ENCODE measurements around the gene IKZF3.

DNA sequence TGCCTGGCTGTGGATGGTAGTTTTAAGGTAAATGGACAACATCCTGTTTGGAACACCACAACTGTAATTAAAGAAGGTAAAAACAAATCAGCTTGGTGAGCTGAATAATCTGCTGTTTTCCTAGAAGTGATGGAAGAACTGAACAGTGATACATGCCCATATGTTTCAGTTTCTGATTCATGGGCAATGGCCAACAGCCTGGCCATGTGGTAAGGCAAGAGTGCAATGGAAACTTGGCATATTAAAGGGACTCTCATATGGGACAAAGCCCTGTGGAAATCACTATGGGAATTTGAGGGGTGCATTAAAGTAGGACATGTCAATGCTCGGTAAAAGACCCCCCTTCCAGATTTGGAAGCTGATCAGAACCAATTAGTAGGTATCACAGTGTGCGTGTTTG is 37.8 kb downstream of the IKZF3 start:
- TF ChIP-seq, protein P1, sequence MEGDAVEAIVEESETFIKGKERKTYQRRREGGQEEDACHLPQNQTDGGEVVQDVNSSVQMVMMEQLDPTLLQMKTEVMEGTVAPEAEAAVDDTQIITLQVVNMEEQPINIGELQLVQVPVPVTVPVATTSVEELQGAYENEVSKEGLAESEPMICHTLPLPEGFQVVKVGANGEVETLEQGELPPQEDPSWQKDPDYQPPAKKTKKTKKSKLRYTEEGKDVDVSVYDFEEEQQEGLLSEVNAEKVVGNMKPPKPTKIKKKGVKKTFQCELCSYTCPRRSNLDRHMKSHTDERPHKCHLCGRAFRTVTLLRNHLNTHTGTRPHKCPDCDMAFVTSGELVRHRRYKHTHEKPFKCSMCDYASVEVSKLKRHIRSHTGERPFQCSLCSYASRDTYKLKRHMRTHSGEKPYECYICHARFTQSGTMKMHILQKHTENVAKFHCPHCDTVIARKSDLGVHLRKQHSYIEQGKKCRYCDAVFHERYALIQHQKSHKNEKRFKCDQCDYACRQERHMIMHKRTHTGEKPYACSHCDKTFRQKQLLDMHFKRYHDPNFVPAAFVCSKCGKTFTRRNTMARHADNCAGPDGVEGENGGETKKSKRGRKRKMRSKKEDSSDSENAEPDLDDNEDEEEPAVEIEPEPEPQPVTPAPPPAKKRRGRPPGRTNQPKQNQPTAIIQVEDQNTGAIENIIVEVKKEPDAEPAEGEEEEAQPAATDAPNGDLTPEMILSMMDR (IDR thresholded peaks at IDR 0.05) = no peak
- no peak for TF ChIP-seq POLR2A (IDR thresholded peaks at IDR 0.05)
- TF ChIP-seq POLR2AphosphoS5 (IDR thresholded peaks at IDR 0.05) = no peak
- no peak for TF ChIP-seq EP300 (IDR thresholded peaks at IDR 0.05)

Data from stomach (tissue), 4 donors.